Measurements from ENCODE around the gene ISLR.

DNA sequence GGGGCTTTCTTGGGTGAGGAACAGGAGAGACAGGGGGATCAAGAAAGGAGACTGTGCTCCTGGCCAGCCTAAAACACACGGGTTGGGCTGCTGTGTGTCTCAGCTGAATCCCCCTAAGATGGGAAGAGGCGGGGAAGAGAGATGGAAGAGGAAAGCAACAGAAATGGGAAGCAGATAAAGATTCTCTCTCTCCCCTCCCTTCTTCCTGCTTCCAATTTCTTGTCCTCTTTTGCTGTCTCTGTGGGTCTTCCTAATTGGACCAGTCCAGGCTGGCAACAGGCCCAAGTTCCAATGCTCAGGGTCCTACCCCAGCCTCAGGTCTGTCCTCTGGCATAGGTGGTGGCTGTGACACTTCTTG lies 36.0 kb upstream of the ISLR start:
- TF ChIP-seq POLR2A (IDR thresholded peaks at IDR 0.05; ENCODE audit: extremely low read depth, insufficient read length) (no peak), MYC (IDR thresholded peaks at IDR 0.05; ENCODE audit: low read depth, low read length) (no peak), MAX (IDR thresholded peaks at IDR 0.05; ENCODE audit: low read depth, low read length) (no peak)
- TF ChIP-seq, protein P1, sequence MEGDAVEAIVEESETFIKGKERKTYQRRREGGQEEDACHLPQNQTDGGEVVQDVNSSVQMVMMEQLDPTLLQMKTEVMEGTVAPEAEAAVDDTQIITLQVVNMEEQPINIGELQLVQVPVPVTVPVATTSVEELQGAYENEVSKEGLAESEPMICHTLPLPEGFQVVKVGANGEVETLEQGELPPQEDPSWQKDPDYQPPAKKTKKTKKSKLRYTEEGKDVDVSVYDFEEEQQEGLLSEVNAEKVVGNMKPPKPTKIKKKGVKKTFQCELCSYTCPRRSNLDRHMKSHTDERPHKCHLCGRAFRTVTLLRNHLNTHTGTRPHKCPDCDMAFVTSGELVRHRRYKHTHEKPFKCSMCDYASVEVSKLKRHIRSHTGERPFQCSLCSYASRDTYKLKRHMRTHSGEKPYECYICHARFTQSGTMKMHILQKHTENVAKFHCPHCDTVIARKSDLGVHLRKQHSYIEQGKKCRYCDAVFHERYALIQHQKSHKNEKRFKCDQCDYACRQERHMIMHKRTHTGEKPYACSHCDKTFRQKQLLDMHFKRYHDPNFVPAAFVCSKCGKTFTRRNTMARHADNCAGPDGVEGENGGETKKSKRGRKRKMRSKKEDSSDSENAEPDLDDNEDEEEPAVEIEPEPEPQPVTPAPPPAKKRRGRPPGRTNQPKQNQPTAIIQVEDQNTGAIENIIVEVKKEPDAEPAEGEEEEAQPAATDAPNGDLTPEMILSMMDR (IDR thresholded peaks at IDR 0.05; ENCODE audit: low read depth, low read length) = no peak

Measured in NB4 (cell line).